K562 (cell line): ENCODE results near the gene ANKRD13B. TPM values are rescaled to one million over a fixed set of nuclear protein-coding genes. Genes with fewer than 3 reads are reported as not detected.

Experiments used
- ATAC-seq: fragments of 200-7000 bp; cut with Tn5 transposase; 3 replicates; pipeline ENCODE4 v1.9.1; 2020; ENCODE audit warnings: moderate library complexity
- BruUV-seq: library from RNA; stranded (reverse); fragments of 400-500 nt; replicated peaks from 2 replicates; lab custom pipeline; 2021; lab: Mats Ljungman, UMichigan
- CTCF ChIA-PET: fragments of 300-600 bp; formaldehyde crosslinking; extraction: SDS; loops from one replicate; lab custom pipeline; 2021; ENCODE audit warnings: low intra/inter-chr PET ratio; lab: Yijun Ruan, JAX
- POLR2A ChIA-PET: fragments of 300-600, 350-650 bp; sonication (Branson Sonifier 250); formaldehyde crosslinking; extraction: SDS; loops from one replicate; lab custom pipeline; 2021; ENCODE audit warnings: antibody characterized with exemption, inconsistent platforms; lab: Yijun Ruan, JAX
- DNase-seq, 4 experiments: peaks; one replicate each; pipeline versions ENCODE4 v3.0.0 to v3.0.0-alpha.2; 2011 to 2018; ENCODE audit warnings: low spot score in 3 of 4, mixed read lengths in 3 of 4; ENCODE audit errors: extremely low read depth in 1 of 4
- FAIRE-seq: peaks from 2 replicates; lab custom pipeline; 2011; peaks lifted over from hg19 to GRCh38; lab: Jason Lieb, UNC
- H2AFZ ChIP-seq: 2 replicates; pipeline ENCODE4 v1.6.0; 2011; ENCODE audit warnings: low read depth, low read length, control low read depth, inconsistent platforms
- H3K27ac ChIP-seq: fragments of 200-600 bp; 3 replicates; pipeline ENCODE4 v1.8.0; 2011; ENCODE audit warnings: low read depth, mild to moderate bottlenecking, control low read depth, inconsistent platforms, low read length, moderate library complexity, mixed read lengths; ENCODE audit errors: extremely low read depth
- H3K27me3 ChIP-seq, 2 experiments: fragments of 300-600 bp in 1 of 2; 2 replicates in 1 of 2; 3 replicates in 1 of 2; pipeline versions ENCODE4 v1.6.0 to v1.8.0; 2011; ENCODE audit warnings: inconsistent platforms in 2 of 2, low read length in 2 of 2, mild to moderate bottlenecking in 1 of 2, mixed read lengths in 1 of 2, moderate library complexity in 1 of 2; ENCODE audit not compliant: control insufficient read depth in 2 of 2, insufficient read depth in 2 of 2
- H3K36me3 ChIP-seq: fragments of 300-600 bp; 3 replicates; pipeline ENCODE4 v1.8.0; 2011; ENCODE audit warnings: mild to moderate bottlenecking, low read length, inconsistent platforms; ENCODE audit not compliant: control insufficient read depth, insufficient read depth
- H3K4me1 ChIP-seq, 2 experiments: fragments of 200-600 bp in 1 of 2; replicated peaks in 1 of 2; 2 replicates in 1 of 2; 3 replicates in 1 of 2; pipeline versions ENCODE4 v1.5.1 to v1.8.0; 2011; ENCODE audit warnings: inconsistent platforms in 2 of 2, low read length in 2 of 2, mild to moderate bottlenecking in 1 of 2, mixed read lengths in 1 of 2, moderate library complexity in 1 of 2; ENCODE audit not compliant: control insufficient read depth in 2 of 2, insufficient read depth in 2 of 2
- H3K4me2 ChIP-seq: 2 replicates; pipeline ENCODE4 v1.6.1; 2011; ENCODE audit warnings: low read length, control low read depth, inconsistent platforms, mixed read lengths; ENCODE audit not compliant: insufficient read depth
- H3K4me3 ChIP-seq: fragments of 200-600 bp; sonication (generic), shearing (Covaris generic); 2 replicates; pipeline ENCODE4 v1.5.1; 2016; ENCODE audit warnings: control low read depth, inconsistent platforms
- H3K79me2 ChIP-seq: fragments of 200-600 bp; 3 replicates; pipeline ENCODE4 v1.8.0; 2011; ENCODE audit warnings: low read length, inconsistent platforms; ENCODE audit not compliant: control insufficient read depth, insufficient read depth
- H3K9ac ChIP-seq, 2 experiments: 2 replicates each; pipeline versions ENCODE4 v1.6.0 to v1.6.1; 2011; ENCODE audit warnings: low read depth in 2 of 2, low read length in 2 of 2, control low read depth in 1 of 2, inconsistent platforms in 1 of 2, mild to moderate bottlenecking in 1 of 2, mixed read lengths in 1 of 2; ENCODE audit not compliant: insufficient read depth in 1 of 2
- H3K9me1 ChIP-seq: one replicate; pipeline ENCODE4 v1.6.0; 2011; ENCODE audit warnings: inconsistent platforms, mild to moderate bottlenecking, low read length, moderate library complexity; ENCODE audit not compliant: control insufficient read depth, insufficient read depth
- H3K9me3 ChIP-seq: replicated peaks from 2 replicates; pipeline ENCODE4 v1.5.1; 2011; ENCODE audit warnings: low read depth, low read length, inconsistent platforms; ENCODE audit not compliant: control insufficient read depth, insufficient read depth
- H4K20me1 ChIP-seq: replicated peaks from 2 replicates; pipeline ENCODE4 v1.6.1; 2011; ENCODE audit warnings: low read length, inconsistent platforms, mixed read lengths; ENCODE audit not compliant: control insufficient read depth, insufficient read depth
- CREB1 ChIP-seq, 2 experiments: sonication (generic) in 1 of 2; formaldehyde crosslinking in 1 of 2; IDR thresholded peaks; 2 replicates each; pipeline versions ENCODE4 v1.6.1 to v1.8.0; 2012 to 2022; ENCODE audit warnings: inconsistent platforms in 1 of 2, mild to moderate bottlenecking in 1 of 2, missing genetic modification reagents in 1 of 2, moderate library complexity in 1 of 2
- ETV6 ChIP-seq, 3 experiments: fragments of 150-350 bp in 1 of 3; sonication (generic) in 1 of 3; formaldehyde crosslinking in 1 of 3; IDR thresholded peaks; 2 replicates each; pipeline versions ENCODE4 v1.6.1 to v1.8.0; 2014 to 2022; ENCODE audit warnings: borderline replicate concordance in 2 of 3, low read depth in 2 of 3, antibody characterized with exemption in 1 of 3, low read length in 1 of 3, mild to moderate bottlenecking in 1 of 3, missing genetic modification reagents in 1 of 3
- RFX5 ChIP-seq: IDR thresholded peaks from 2 replicates; pipeline ENCODE4 v1.6.1; 2011; ENCODE audit warnings: low read depth, mild to moderate bottlenecking, improper control_type of control experiment, low read length
- ZBTB34 ChIP-seq: fragments of 250-450 bp; sonication (Bioruptor Pico); IDR thresholded peaks from 2 replicates; pipeline ENCODE4 v1.8.0; 2021; ENCODE audit warnings: mild to moderate bottlenecking, moderate library complexity
- ZNF707 ChIP-seq: fragments of 250-450 bp; sonication (Bioruptor Pico); conservative IDR thresholded peaks from 2 replicates; pipeline ENCODE4 v1.8.0; 2022; ENCODE audit warnings: inconsistent platforms, mild to moderate bottlenecking, moderate library complexity
- WGBS: fragments of 100-300 bp; shearing (Covaris generic); methylation state at CpG from one replicate; pipeline ENCODE4 v1.1.6; 2016; ENCODE audit warnings: low coverage, mixed read lengths; ENCODE audit not compliant: insufficient coverage; ENCODE audit errors: missing lambda C conversion rate; 5-methylcytosine and 5-hydroxymethylcytosine counted together
- in situ Hi-C: fragments of 300-500 bp; cut with MboI; formaldehyde crosslinking; loops from 4 replicates; pipeline ENCODE4 v1.15.0; 2018; ENCODE audit warnings: inconsistent platforms, mixed read lengths
- intact Hi-C: fragments of 100-400 bp; cut with micrococcal nuclease; formaldehyde crosslinking; loops from 2 replicates; pipeline ENCODE4 v1.14.2; 2022
- polyA plus RNA-seq, 8 experiments: library from polyadenylated mRNA; depleted of rRNA in 4 of 8; stranded (reverse) in 5 of 8; unstranded in 3 of 8; fragments of >200 nt; fragmentation: Nextera tagmentation in 2 of 8; fragmentation: Illumina TruSeq in 1 of 8; extraction: Ambion mirVana in 2 of 8; extraction: Trizol in 1 of 8; gene quantifications; 2 replicates each; pipeline versions ENCODE4 v1.2.1 to v1.2.3, GENCODE V29; 2011 to 2014; ENCODE audit warnings: inconsistent platforms in 1 of 8, missing spikeins in 1 of 8
- total RNA-seq, 7 experiments: library from RNA; depleted of rRNA in 6 of 7; stranded (reverse); fragments of >200 nt in 6 of 7; fragmentation: Illumina TruSeq in 2 of 7; extraction: Trizol in 2 of 7; gene quantifications; 2 replicates each; pipeline versions ENCODE4 v1.2.1 to v1.2.3, GENCODE V29; 2011 to 2021; ENCODE audit warnings: low replicate concordance in 1 of 7
- TF ChIP-seq, protein P1 (sequence below): fragments of 200-800 bp; sonication (Bioruptor generic); IDR thresholded peaks from 2 replicates; pipeline ENCODE4 v1.6.1; 2017; ENCODE audit warnings: missing genetic modification characterization, missing compliant biosample characterization
- TF ChIP-seq, protein P2 (sequence below): fragments of 200-800 bp; sonication (Bioruptor generic); IDR thresholded peaks from 2 replicates; pipeline ENCODE4 v1.6.1; 2017; ENCODE audit warnings: missing genetic modification characterization, missing compliant biosample characterization

The ANKRD13B gene
- total and polyA plus RNA-seq, 9 of the 15 experiments (the other 6 are each of a cell fraction or from before 2014, with no cell fraction given), result 0.15 to 28.1 (median 4.6) TPM

DNA sequence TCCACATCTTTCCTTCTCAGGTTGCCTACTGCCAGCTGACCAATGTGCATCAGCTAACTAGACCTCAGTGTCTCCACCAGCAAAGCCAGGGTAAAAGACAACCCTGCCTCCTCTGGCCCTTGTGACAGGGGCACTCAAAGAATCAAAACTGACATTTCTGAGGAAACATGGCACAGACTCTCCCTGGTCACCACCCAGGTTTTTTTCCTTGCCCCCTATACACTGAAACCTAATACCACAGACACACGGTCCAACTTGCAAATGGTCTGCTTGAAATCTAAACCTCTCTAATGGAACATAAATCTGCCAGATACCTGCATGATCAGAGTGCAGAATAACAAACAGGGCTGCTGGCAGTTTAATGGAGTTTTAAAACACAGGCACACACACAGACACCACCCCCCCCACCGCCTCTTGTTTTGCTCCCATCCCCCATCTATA, 49.3 kb downstream of the ANKRD13B start:
- FAIRE-seq (no peak), DNase-seq (no peak), ATAC-seq (no peak)
- Histone ChIP-seq H3K4me2 (no peak overlapping the region), H3K79me2 (no peaks in the 10 kb centered on the region), H3K4me1 (peaks cover 8 to 18% of the 10 kb centered on the region in 2 experiments), H3K27me3 (no peaks in the 10 kb centered on the region), H3K4me3 (no peak overlapping the region), H2AFZ (no peak overlapping the region), H3K9me3 (no peaks in the 10 kb centered on the region), H3K27ac (no peak overlapping the region; the same call in 2 of the 3 replicates), H3K9me1 (no peaks in the 10 kb centered on the region), H4K20me1 (no peaks in the 10 kb centered on the region; the same call in 1 of the 2 replicates), H3K36me3 (no peaks in the 10 kb centered on the region), H3K9ac (no peak overlapping the region)
- in situ Hi-C loops (loop anchor here (5.0 kb wide), 2 partner anchors 135 to 290 kb away; partner anchors contain the start of gene SSH2), intact Hi-C loops (no loop called here)
- BruUV-seq, result no TSS peak
- ChIA-PET POLR2A (interaction anchor here (0.6 to 1.6 kb wide), 6 partner anchors 10 to 340 kb away, joined by 3 to 8 read pairs (median 4); no protein-coding TSS in a partner anchor), CTCF (no interaction called here)
- 54% methylated on average over 2 of the region's 2 CpGs for WGBS
- no peak for TF ChIP-seq ZNF707 (CRISPR knock-in tag)
- TF ChIP-seq, protein P1, sequence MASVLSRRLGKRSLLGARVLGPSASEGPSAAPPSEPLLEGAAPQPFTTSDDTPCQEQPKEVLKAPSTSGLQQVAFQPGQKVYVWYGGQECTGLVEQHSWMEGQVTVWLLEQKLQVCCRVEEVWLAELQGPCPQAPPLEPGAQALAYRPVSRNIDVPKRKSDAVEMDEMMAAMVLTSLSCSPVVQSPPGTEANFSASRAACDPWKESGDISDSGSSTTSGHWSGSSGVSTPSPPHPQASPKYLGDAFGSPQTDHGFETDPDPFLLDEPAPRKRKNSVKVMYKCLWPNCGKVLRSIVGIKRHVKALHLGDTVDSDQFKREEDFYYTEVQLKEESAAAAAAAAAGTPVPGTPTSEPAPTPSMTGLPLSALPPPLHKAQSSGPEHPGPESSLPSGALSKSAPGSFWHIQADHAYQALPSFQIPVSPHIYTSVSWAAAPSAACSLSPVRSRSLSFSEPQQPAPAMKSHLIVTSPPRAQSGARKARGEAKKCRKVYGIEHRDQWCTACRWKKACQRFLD (CRISPR knock-in tag), result no peak
- TF ChIP-seq ZBTB34 (CRISPR knock-in tag), result no peak
- no peak for TF ChIP-seq CREB1 (IDR thresholded peaks at IDR 0.05)
- TF ChIP-seq CREB1 (CRISPR knock-in tag; IDR thresholded peaks at IDR 0.05), result no peak
- TF ChIP-seq ETV6 (IDR thresholded peaks at IDR 0.05; ENCODE audit: borderline replicate concordance in 1 of 2, low read depth in 2 of 2, low read length in 1 of 2), result no peak
- no peak for TF ChIP-seq ETV6 (CRISPR knock-in tag; IDR thresholded peaks at IDR 0.05; ENCODE audit: borderline replicate concordance)
- no peak for TF ChIP-seq RFX5
- TF ChIP-seq, protein P2, sequence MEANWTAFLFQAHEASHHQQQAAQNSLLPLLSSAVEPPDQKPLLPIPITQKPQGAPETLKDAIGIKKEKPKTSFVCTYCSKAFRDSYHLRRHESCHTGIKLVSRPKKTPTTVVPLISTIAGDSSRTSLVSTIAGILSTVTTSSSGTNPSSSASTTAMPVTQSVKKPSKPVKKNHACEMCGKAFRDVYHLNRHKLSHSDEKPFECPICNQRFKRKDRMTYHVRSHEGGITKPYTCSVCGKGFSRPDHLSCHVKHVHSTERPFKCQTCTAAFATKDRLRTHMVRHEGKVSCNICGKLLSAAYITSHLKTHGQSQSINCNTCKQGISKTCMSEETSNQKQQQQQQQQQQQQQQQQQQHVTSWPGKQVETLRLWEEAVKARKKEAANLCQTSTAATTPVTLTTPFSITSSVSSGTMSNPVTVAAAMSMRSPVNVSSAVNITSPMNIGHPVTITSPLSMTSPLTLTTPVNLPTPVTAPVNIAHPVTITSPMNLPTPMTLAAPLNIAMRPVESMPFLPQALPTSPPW (CRISPR knock-in tag), result no peak
